ENCODE results near the gene KCNIP1. TPM values are rescaled to one million over a fixed set of nuclear protein-coding genes. Genes with fewer than 3 reads are reported as not detected.
A peak's percentile ranks its signal among the peaks of the same experiment; 100 is the strongest.

The KCNIP1 gene
- total RNA-seq, 1 donor from 2014 or later, result 5.3 TPM

DNA sequence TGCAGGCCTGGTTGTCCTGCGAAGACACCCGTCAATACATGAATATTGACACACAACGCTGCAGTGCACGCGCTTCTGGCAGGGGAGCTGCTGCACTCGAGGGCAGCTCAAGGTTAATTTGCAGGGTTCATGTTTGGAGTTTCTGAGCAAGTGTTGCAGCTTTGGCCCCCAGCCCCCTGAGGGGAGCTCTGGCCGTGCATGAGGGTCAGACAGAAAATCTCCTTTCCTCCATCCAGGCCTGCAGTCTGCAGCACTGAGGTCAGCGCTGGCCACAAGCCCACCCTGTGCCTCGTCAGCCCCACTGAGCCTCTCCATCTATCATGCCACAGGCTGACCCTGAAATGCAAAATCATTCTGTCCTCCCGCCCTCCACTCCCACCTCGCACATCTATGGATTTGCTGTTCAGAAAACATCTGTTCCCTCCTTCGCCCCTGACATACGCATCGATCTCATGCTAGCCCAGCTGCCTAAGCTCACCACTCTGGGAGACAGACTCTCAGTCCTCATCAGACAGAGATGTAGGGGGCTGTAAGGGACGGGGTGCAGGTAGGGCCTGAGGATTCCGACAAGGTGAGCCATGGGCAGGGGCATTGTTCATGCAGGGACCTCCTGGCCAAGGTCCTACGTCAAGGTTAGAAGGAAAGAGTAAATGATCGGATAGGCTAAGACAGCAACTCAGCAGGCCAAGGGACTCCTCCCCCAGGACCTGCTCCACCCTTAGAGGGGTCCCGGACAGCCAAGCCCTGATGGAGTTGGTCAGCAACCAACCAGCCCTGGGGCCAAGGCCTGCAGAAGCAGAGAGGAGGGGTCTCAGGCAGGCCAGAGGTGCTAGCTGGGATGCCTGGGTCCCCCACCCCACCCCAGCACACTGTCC is 125.1 kb downstream of the KCNIP1 start:
- Mint-ChIP-seq H3K4me3 (no peak overlapping the region), H3K4me1 (ENCODE audit: unreplicated experiment) (peaks cover 21% of the 10 kb centered on the region), H3K27ac (no peak overlapping the region), H3K36me3 (no peaks in the 10 kb centered on the region), H3K27me3 (peaks cover 43% of the 10 kb centered on the region), H3K9me3 (no peaks in the 10 kb centered on the region)
- TF ChIP-seq, protein P1, sequence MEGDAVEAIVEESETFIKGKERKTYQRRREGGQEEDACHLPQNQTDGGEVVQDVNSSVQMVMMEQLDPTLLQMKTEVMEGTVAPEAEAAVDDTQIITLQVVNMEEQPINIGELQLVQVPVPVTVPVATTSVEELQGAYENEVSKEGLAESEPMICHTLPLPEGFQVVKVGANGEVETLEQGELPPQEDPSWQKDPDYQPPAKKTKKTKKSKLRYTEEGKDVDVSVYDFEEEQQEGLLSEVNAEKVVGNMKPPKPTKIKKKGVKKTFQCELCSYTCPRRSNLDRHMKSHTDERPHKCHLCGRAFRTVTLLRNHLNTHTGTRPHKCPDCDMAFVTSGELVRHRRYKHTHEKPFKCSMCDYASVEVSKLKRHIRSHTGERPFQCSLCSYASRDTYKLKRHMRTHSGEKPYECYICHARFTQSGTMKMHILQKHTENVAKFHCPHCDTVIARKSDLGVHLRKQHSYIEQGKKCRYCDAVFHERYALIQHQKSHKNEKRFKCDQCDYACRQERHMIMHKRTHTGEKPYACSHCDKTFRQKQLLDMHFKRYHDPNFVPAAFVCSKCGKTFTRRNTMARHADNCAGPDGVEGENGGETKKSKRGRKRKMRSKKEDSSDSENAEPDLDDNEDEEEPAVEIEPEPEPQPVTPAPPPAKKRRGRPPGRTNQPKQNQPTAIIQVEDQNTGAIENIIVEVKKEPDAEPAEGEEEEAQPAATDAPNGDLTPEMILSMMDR (conservative IDR thresholded peaks at IDR 0.05), result no peak
- no peak for DNase-seq (ENCODE audit: extremely low spot score, unreplicated experiment)

DNA sequence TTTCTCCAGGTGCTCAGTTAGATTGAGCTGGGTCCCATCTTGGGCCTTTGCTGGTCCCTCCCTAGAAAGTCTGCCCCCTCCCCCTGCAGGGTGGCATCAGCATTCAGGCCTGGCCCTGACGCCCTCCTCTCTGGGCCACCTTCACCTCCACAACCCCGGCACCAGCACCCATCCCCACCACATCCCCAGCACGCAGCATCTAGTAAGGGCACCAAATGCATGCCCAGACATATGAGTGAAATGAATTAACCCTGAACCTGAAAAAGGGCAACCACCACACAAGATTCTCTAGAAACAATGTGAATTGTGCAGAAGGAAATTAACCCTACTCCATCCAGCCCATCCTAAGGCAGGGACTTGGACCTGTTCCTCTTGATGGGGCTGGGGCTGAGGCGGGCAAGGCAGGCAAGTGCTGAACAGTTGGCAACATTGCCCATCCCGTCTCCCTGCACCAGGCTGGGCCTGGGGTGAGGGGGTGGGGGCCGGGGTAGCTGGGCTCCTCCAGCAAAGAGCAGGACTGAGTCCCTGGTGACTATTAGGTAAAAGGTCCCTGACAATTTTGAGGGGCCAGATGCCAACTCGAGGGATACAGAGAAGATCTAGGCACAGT is 125.9 kb downstream of the KCNIP1 start:
- no peak overlapping the region for H3K4me3 Mint-ChIP-seq
- no peaks in the 10 kb centered on the region for H3K9me3 Mint-ChIP-seq
- peaks cover 40% of the 10 kb centered on the region for H3K27me3 Mint-ChIP-seq
- TF ChIP-seq, protein P1 (conservative IDR thresholded peaks at IDR 0.05), result no peak
- H3K4me1 Mint-ChIP-seq (ENCODE audit: unreplicated experiment), result peaks cover 28% of the 10 kb centered on the region
- H3K27ac Mint-ChIP-seq, result no peak overlapping the region
- no peaks in the 10 kb centered on the region for H3K36me3 Mint-ChIP-seq
- DNase-seq (ENCODE audit: extremely low spot score, unreplicated experiment), result no peak

GRCh38 chr5:170630226-170630625 is 126.4 kb downstream of the KCNIP1 start:
- TF ChIP-seq, protein P1 (conservative IDR thresholded peaks at IDR 0.05), result no peak
- Mint-ChIP-seq H3K36me3 (no peaks in the 10 kb centered on the region), H3K4me1 (ENCODE audit: unreplicated experiment) (peaks cover 28% of the 10 kb centered on the region), H3K9me3 (no peaks in the 10 kb centered on the region), H3K27me3 (peaks cover 36% of the 10 kb centered on the region), H3K27ac (no peak overlapping the region), H3K4me3 (no peak overlapping the region)
- no peak for DNase-seq (ENCODE audit: extremely low spot score, unreplicated experiment)

- no peak overlapping the region for H3K4me3 Mint-ChIP-seq
- DNase-seq (ENCODE audit: extremely low spot score, unreplicated experiment), result no peak
- H3K27ac Mint-ChIP-seq, result no peak overlapping the region
- TF ChIP-seq, protein P1 (conservative IDR thresholded peaks at IDR 0.05), result no peak
- H3K4me1 Mint-ChIP-seq (ENCODE audit: unreplicated experiment), result peaks cover 28% of the 10 kb centered on the region
- peaks cover 31% of the 10 kb centered on the region for H3K27me3 Mint-ChIP-seq
- H3K9me3 Mint-ChIP-seq, result no peaks in the 10 kb centered on the region
- no peaks in the 10 kb centered on the region for H3K36me3 Mint-ChIP-seq
Measured at GRCh38 chr5:170630711-170631141, 126.9 kb downstream of the KCNIP1 start.

DNA sequence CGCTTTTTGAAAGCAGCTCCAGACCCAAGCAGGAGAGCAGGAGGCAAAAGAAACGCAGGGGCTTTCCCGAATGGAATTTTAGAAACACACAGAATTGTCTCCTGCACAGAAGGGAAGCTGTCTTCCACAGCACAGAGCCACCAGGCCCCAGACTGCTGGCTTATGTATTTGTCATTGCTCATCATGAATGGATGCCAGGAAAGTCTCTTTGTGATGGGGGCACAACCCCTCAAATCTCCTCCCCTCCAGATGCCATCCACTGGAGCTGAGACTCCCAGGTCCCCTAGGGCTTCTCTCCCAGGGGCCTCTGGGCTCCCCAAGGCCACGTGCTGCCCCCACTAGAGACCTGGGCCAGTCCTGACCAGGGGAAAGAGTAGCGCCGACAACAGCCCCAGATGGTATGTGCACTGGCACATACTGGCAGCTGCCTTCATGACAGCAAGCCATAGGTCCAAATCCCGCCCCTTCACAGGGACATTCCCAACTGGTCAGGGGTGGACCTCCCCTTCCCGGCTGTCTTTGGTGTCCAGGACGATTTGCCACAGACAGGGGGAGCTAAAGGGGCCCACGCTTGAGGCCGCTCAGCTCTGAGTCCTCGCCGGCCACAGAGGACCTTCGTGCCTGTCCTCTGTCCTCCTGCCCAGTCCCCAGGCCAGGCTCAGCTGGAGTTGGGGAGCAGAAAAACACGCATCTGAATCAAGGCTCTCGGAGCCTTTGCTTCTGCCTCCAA is 127.8 kb downstream of the KCNIP1 start:
- H3K4me1 Mint-ChIP-seq (ENCODE audit: unreplicated experiment), result peaks cover 28% of the 10 kb centered on the region
- H3K36me3 Mint-ChIP-seq, result no peaks in the 10 kb centered on the region
- H3K27ac Mint-ChIP-seq, result no peak overlapping the region
- H3K27me3 Mint-ChIP-seq, result peaks cover 32% of the 10 kb centered on the region
- no peak for DNase-seq (ENCODE audit: extremely low spot score, unreplicated experiment)
- H3K9me3 Mint-ChIP-seq, result no peaks in the 10 kb centered on the region
- TF ChIP-seq, protein P1 (conservative IDR thresholded peaks at IDR 0.05), result peak; percentile 58
- no peak overlapping the region for H3K4me3 Mint-ChIP-seq

Data from type B pancreatic cell (in vitro differentiated cells).